OCI-LY7 (cell line): Measurements from ENCODE around the gene ENOX1. TPM values are rescaled to one million over a fixed set of nuclear protein-coding genes. Genes with fewer than 3 reads are reported as not detected.

Source experiments
- BruUV-seq: library from RNA; stranded (reverse); fragments of 400-500 nt; replicated peaks from 2 replicates; lab custom pipeline; 2021; lab: Mats Ljungman, UMichigan
- CTCF ChIA-PET: fragments of 300-600 bp; sonication (Branson Sonifier 250); formaldehyde crosslinking; loops from one replicate; lab custom pipeline; 2022; ENCODE audit warnings: antibody characterized with exemption; ENCODE audit not compliant: unreplicated experiment; lab: Charles Lee
- POLR2A ChIA-PET: fragments of 300-600 bp; sonication (Branson Sonifier 250); formaldehyde crosslinking; loops from one replicate; lab custom pipeline; 2022; ENCODE audit warnings: antibody characterized with exemption; lab: Charles Lee
- DNase-seq: peaks from one replicate; pipeline ENCODE4 v3.0.0-alpha.2; 2015; ENCODE audit warnings: low spot score
- H2AFZ ChIP-seq: fragments of 200-600 bp; sonication (generic), shearing (Covaris generic); 2 replicates; pipeline ENCODE4 v1.6.1; 2014; ENCODE audit warnings: mild to moderate bottlenecking, antibody characterized with exemption, low read length, moderate library complexity
- H3K27ac ChIP-seq: fragments of 200-600 bp; sonication (generic); 2 replicates; pipeline ENCODE4 v1.5.1; 2014; ENCODE audit warnings: mixed run types, low read depth, mild to moderate bottlenecking, moderate library complexity, low read length, inconsistent platforms; ENCODE audit not compliant: poor library complexity, severe bottlenecking
- H3K36me3 ChIP-seq: fragments of 200-600 bp; sonication (generic); 2 replicates; pipeline ENCODE4 v1.6.1; 2014; ENCODE audit warnings: mild to moderate bottlenecking, antibody characterized with exemption, low read length, moderate library complexity, mixed read lengths; ENCODE audit not compliant: insufficient read depth
- H3K4me1 ChIP-seq: fragments of 200-600 bp; sonication (generic); 2 replicates; pipeline ENCODE4 v1.5.1; 2014; ENCODE audit warnings: mild to moderate bottlenecking, low read length; ENCODE audit not compliant: insufficient read depth, poor library complexity, severe bottlenecking
- H3K4me2 ChIP-seq: fragments of 200-600 bp; sonication (generic); 2 replicates; pipeline ENCODE4 v1.6.1; 2014; ENCODE audit warnings: mild to moderate bottlenecking, low read length
- H3K4me3 ChIP-seq: fragments of 200-600 bp; sonication (generic); 2 replicates; pipeline ENCODE4 v1.5.1; 2014; ENCODE audit warnings: mild to moderate bottlenecking, low read depth, low read length; ENCODE audit not compliant: poor library complexity, severe bottlenecking
- H3K79me2 ChIP-seq: fragments of 200-600 bp; sonication (generic); 2 replicates; pipeline ENCODE4 v1.6.1; 2016; ENCODE audit warnings: low read depth, mild to moderate bottlenecking, low read length, moderate library complexity, mixed read lengths; ENCODE audit not compliant: insufficient read depth
- H3K9me2 ChIP-seq: fragments of 200-600 bp; sonication (generic); 2 replicates; pipeline ENCODE4 v1.6.1; 2016; ENCODE audit warnings: mild to moderate bottlenecking, low read length, mixed read lengths; ENCODE audit not compliant: insufficient read depth
- H3K9me3 ChIP-seq: fragments of 200-600 bp; sonication (generic); 2 replicates; pipeline ENCODE4 v1.6.1; 2014; ENCODE audit warnings: mild to moderate bottlenecking, mixed run types, low read length, mixed read lengths
- H4K20me1 ChIP-seq: fragments of 200-600 bp; sonication (generic); 2 replicates; pipeline ENCODE4 v1.6.1; 2014; ENCODE audit warnings: mild to moderate bottlenecking, antibody characterized with exemption, low read length, moderate library complexity, mixed read lengths; ENCODE audit not compliant: insufficient read depth
- EZH2phosphoT487 ChIP-seq: fragments of 200-600 bp; sonication (generic); IDR thresholded peaks from 2 replicates; pipeline ENCODE4 v1.6.1; 2018; ENCODE audit warnings: low read depth, borderline replicate concordance, mild to moderate bottlenecking, mixed run types, antibody characterized with exemption, low read length, moderate library complexity, mixed read lengths
- intact Hi-C: fragments of 100-400 bp; cut with micrococcal nuclease; formaldehyde crosslinking; loops from one replicate; pipeline ENCODE4 v1.10.0; 2022; ENCODE audit not compliant: unreplicated experiment
- total RNA-seq, 2 experiments: library from RNA; depleted of rRNA in 1 of 2; stranded (reverse); fragments of >200 nt in 1 of 2; shearing (Covaris generic) in 1 of 2; gene quantifications; 2 replicates each; pipeline ENCODE4 v1.2.3, GENCODE V29; 2014 to 2022
- TF ChIP-seq, protein P1 (sequence below): fragments of 200-600 bp; sonication (generic); conservative IDR thresholded peaks from 2 replicates; pipeline ENCODE4 v1.5.1; 2014; ENCODE audit warnings: mild to moderate bottlenecking, antibody characterized with exemption, low read length, moderate library complexity, mixed read lengths

The ENOX1 gene
- total RNA-seq, 2 experiments from 2014 or later: 0.03 TPM; not detected in 1

DNA sequence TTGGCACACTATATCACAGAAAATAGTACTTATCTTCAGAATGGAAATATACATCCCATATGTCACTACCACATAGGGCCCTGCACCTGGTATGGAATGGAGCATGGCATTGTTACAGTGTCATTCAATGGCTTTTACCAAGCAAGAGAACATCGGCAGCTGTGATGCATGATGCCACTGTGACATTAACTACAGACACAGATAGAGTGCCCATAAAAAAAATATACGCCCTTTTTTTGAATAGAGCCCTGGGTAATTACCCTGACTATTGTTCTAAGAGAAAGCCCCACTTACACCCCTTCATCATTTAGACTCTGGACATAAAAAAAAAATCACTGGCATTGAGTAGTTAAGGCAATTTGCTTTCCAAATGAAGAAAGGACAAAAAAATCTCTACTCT lies 443.1 kb downstream of the ENOX1 start:
- TF ChIP-seq EZH2phosphoT487: no peak
- TF ChIP-seq, protein P1, sequence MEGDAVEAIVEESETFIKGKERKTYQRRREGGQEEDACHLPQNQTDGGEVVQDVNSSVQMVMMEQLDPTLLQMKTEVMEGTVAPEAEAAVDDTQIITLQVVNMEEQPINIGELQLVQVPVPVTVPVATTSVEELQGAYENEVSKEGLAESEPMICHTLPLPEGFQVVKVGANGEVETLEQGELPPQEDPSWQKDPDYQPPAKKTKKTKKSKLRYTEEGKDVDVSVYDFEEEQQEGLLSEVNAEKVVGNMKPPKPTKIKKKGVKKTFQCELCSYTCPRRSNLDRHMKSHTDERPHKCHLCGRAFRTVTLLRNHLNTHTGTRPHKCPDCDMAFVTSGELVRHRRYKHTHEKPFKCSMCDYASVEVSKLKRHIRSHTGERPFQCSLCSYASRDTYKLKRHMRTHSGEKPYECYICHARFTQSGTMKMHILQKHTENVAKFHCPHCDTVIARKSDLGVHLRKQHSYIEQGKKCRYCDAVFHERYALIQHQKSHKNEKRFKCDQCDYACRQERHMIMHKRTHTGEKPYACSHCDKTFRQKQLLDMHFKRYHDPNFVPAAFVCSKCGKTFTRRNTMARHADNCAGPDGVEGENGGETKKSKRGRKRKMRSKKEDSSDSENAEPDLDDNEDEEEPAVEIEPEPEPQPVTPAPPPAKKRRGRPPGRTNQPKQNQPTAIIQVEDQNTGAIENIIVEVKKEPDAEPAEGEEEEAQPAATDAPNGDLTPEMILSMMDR: no peak
- Histone ChIP-seq H2AFZ (no peak overlapping the region), H3K4me2 (no peak overlapping the region), H3K79me2 (no peaks in the 10 kb centered on the region), H3K27ac (no peak overlapping the region), H3K36me3 (no peaks in the 10 kb centered on the region), H3K9me3 (no peaks in the 10 kb centered on the region), H4K20me1 (no peaks in the 10 kb centered on the region), H3K4me3 (no peak overlapping the region), H3K9me2 (no peaks in the 10 kb centered on the region), H3K4me1 (no peaks in the 10 kb centered on the region)
- POLR2A ChIA-PET: no interaction called here
- CTCF ChIA-PET: no interaction called here
- no peak for DNase-seq
- BruUV-seq: no TSS peak
- intact Hi-C loops: no loop called here

DNA sequence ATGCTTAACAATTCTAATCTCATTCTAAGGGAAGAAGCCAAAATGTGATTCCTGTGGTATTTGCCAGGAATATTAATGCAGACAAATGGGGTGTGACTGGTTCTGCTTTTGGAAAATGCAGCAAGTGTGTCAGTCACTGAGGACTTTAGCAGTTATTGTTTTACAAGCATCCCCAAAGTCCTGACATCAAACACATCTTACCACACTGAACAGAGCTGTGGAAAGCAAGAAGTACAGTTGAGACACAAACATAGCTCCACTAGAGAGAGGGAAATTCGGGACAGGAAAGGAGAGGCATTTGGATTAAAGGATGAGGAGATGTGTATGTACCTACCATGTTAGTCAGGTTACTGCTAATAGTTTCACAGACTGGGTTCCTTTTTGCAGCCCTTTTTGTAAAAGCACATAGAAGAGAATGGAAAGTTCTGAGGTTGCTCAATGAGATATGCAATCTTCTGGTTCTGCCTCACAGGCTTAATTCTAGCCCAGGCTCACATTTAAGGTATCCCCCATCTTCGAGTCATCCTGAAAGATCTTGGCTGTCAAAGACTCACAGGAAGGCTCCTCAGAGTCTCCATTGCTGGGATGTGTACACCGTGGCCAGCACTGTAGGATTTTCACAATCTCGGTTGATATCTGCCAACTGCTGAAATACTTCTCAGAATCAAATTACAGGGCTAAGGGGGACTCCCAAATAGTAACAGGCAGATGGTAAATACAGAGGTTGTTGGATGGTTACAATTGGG lies 446.8 kb downstream of the ENOX1 start:
- no peak overlapping the region for H3K4me2 ChIP-seq
- DNase-seq: no peak
- no peaks in the 10 kb centered on the region for H3K79me2 ChIP-seq
- ChIA-PET POLR2A (no interaction called here), CTCF (no interaction called here)
- H2AFZ ChIP-seq: no peak overlapping the region
- intact Hi-C loops: no loop called here
- TF ChIP-seq, protein P1: no peak
- TF ChIP-seq EZH2phosphoT487: no peak
- BruUV-seq: no TSS peak
- no peak overlapping the region for H3K27ac ChIP-seq
- H4K20me1 ChIP-seq: no peaks in the 10 kb centered on the region
- no peaks in the 10 kb centered on the region for H3K9me3 ChIP-seq
- H3K36me3 ChIP-seq: no peaks in the 10 kb centered on the region
- no peaks in the 10 kb centered on the region for H3K4me1 ChIP-seq
- H3K4me3 ChIP-seq: no peak overlapping the region
- no peaks in the 10 kb centered on the region for H3K9me2 ChIP-seq

DNA sequence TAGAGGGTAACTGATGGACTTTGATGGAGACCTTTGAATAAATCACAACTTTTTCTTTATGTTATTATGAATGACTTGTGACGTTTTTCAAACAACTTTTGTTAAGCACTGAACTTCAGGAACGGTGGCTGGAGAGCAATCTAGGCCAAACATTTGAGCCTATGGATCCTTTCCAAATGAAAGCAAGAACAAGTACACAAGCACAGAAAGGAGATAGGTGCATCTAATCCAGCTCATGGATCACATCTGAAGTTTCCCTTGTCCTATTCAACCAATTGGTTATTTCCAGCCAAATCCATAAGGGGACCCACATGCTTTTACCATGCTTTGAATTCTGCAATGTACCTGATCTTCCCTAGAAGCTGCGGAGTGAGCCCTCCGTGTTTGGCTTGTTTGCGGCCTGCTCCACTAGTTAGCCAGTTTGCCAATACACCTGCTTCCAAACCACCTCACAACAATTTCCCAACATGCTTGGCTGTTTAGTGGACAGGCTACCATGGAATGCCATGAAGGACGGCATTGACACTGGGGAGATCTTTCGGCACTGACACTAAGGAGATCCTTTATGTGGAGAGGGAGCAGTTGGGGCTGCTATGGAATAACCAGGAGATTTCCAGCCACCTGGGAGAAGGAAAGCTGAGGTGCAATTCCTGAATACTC lies 447.5 kb downstream of the ENOX1 start:
- intact Hi-C loops: no loop called here
- Histone ChIP-seq H3K4me2 (no peak overlapping the region), H4K20me1 (no peaks in the 10 kb centered on the region), H3K9me2 (no peaks in the 10 kb centered on the region), H2AFZ (no peak overlapping the region), H3K9me3 (no peaks in the 10 kb centered on the region), H3K4me3 (no peak overlapping the region), H3K79me2 (no peaks in the 10 kb centered on the region), H3K36me3 (no peaks in the 10 kb centered on the region), H3K27ac (no peak overlapping the region), H3K4me1 (no peaks in the 10 kb centered on the region)
- BruUV-seq: no TSS peak
- TF ChIP-seq, protein P1: no peak
- TF ChIP-seq EZH2phosphoT487: no peak
- ChIA-PET POLR2A (interaction anchor here (0.6 to 1.1 kb wide), 2 partner anchors 22 to 759 kb away, joined by 3 to 4 read pairs; no protein-coding TSS in a partner anchor), CTCF (no interaction called here)
- no peak for DNase-seq
